Measurements from ENCODE around the gene HEATR9.

HEATR9 gene

GRCh38 chr17:35808962-35809854 is 59.5 kb downstream of the HEATR9 start, which contains the start of gene TAF15:
TSS of gene TAF15 (plus strand) at chr17:35809484. CDS start at chr17:35809570, 86 bp downstream.
- peaks cover 48% of the 10 kb centered on the region for H4K20me1 ChIP-seq (ENCODE audit: insufficient read depth, low read length, poor library complexity, severe bottlenecking)
- H3K27me3 ChIP-seq (ENCODE audit: insufficient read depth, low read length, poor library complexity, severe bottlenecking) = no peaks in the 10 kb centered on the region
- H2AFZ ChIP-seq (ENCODE audit: low read length) = peak within 1 kb of the TSS; percentile 82
- 0 out of 2 replicates have a peak, but pooled peaks cover 3% of the 10 kb centered on the region for H3K36me3 ChIP-seq (ENCODE audit: insufficient read depth, low read length)
- H3K79me2 ChIP-seq (ENCODE audit: insufficient read depth, low read length) = peaks cover 49% of the 10 kb centered on the region
- no peaks in the 10 kb centered on the region for H3F3A ChIP-seq (ENCODE audit: low read depth)
- H3K9me3 ChIP-seq (ENCODE audit: insufficient read depth, low read depth, low read length) = no peaks in the 10 kb centered on the region
- H3K4me1 ChIP-seq (ENCODE audit: insufficient read depth, low read length, poor library complexity, severe bottlenecking) = peaks cover 39% of the 10 kb centered on the region
- peak within 1 kb of the TSS; percentile 89 for H3K4me3 ChIP-seq (ENCODE audit: low read length, poor library complexity, severe bottlenecking)
- TF ChIP-seq, protein P1, sequence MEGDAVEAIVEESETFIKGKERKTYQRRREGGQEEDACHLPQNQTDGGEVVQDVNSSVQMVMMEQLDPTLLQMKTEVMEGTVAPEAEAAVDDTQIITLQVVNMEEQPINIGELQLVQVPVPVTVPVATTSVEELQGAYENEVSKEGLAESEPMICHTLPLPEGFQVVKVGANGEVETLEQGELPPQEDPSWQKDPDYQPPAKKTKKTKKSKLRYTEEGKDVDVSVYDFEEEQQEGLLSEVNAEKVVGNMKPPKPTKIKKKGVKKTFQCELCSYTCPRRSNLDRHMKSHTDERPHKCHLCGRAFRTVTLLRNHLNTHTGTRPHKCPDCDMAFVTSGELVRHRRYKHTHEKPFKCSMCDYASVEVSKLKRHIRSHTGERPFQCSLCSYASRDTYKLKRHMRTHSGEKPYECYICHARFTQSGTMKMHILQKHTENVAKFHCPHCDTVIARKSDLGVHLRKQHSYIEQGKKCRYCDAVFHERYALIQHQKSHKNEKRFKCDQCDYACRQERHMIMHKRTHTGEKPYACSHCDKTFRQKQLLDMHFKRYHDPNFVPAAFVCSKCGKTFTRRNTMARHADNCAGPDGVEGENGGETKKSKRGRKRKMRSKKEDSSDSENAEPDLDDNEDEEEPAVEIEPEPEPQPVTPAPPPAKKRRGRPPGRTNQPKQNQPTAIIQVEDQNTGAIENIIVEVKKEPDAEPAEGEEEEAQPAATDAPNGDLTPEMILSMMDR (conservative IDR thresholded peaks at IDR 0.05; ENCODE audit: low read length) = peak; percentile 84
- TF ChIP-seq EZH2phosphoT487 (IDR thresholded peaks at IDR 0.05; ENCODE audit: borderline replicate concordance) = no peak
- H3K9ac ChIP-seq (ENCODE audit: low read depth, low read length, poor library complexity, severe bottlenecking) = peak within 1 kb of the TSS; percentile 91
- H3K9me2 ChIP-seq (replicated peaks; ENCODE audit: low read depth, low read length) = no peaks in the 10 kb centered on the region
- H3K4me2 ChIP-seq (ENCODE audit: low read depth, low read length, poor library complexity, severe bottlenecking) = peak within 1 kb of the TSS; percentile 93

DNA sequence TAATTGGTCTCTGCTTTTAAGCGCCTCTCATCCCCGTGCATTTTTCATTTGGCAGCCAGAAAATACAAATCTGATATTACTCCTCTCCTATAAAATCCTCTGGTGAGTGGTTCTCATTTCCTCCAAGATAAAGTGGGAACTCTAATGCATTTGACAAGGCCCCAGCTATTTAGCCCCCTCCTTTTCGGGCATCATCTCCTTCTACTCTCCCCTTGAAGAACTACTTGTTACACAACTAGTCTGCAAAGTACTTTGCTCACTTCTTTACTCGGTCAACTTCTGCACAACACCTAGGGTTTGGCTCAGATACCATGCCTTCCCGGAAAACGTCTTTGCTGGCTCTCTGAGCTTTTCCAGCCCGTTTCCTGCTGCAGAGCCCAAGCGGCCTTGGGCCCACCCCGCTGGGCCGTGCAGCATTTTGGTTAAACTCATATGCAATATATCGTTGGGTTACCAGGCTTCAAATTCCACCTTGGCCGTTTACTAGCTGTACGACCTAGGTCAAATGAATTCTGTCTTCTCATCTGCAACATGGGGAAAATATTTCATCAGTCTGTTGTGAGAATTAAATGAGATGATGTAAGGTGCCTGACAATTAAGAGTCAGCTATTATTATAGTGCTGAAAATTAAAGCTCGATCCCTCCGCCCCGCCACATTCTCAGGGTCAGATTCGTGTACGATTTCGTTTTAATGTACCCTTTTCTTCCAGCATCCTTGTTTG is 60.3 kb downstream of the HEATR9 start:
- Histone ChIP-seq H2AFZ (ENCODE audit: low read length) (peak overlapping the region; percentile 82), H3K79me2 (ENCODE audit: insufficient read depth, low read length) (peaks cover 41% of the 10 kb centered on the region), H3K4me1 (ENCODE audit: insufficient read depth, low read length, poor library complexity, severe bottlenecking) (peaks cover 36% of the 10 kb centered on the region), H3K9ac (ENCODE audit: low read depth, low read length, poor library complexity, severe bottlenecking) (peak overlapping the region; percentile 91), H3K4me2 (ENCODE audit: low read depth, low read length, poor library complexity, severe bottlenecking) (peak overlapping the region; percentile 93), H3K36me3 (ENCODE audit: insufficient read depth, low read length) (0 out of 2 replicates have a peak, but pooled peaks cover 3% of the 10 kb centered on the region), H3K27me3 (ENCODE audit: insufficient read depth, low read length, poor library complexity, severe bottlenecking) (no peaks in the 10 kb centered on the region), H3K9me3 (ENCODE audit: insufficient read depth, low read depth, low read length) (no peaks in the 10 kb centered on the region), H3F3A (ENCODE audit: low read depth) (no peaks in the 10 kb centered on the region), H3K9me2 (replicated peaks; ENCODE audit: low read depth, low read length) (no peaks in the 10 kb centered on the region), H4K20me1 (ENCODE audit: insufficient read depth, low read length, poor library complexity, severe bottlenecking) (peaks cover 41% of the 10 kb centered on the region), H3K4me3 (ENCODE audit: low read length, poor library complexity, severe bottlenecking) (peak overlapping the region; percentile 89)
- TF ChIP-seq, protein P1 (conservative IDR thresholded peaks at IDR 0.05; ENCODE audit: low read length) = no peak
- TF ChIP-seq EZH2phosphoT487 (IDR thresholded peaks at IDR 0.05; ENCODE audit: borderline replicate concordance) = no peak

DNA sequence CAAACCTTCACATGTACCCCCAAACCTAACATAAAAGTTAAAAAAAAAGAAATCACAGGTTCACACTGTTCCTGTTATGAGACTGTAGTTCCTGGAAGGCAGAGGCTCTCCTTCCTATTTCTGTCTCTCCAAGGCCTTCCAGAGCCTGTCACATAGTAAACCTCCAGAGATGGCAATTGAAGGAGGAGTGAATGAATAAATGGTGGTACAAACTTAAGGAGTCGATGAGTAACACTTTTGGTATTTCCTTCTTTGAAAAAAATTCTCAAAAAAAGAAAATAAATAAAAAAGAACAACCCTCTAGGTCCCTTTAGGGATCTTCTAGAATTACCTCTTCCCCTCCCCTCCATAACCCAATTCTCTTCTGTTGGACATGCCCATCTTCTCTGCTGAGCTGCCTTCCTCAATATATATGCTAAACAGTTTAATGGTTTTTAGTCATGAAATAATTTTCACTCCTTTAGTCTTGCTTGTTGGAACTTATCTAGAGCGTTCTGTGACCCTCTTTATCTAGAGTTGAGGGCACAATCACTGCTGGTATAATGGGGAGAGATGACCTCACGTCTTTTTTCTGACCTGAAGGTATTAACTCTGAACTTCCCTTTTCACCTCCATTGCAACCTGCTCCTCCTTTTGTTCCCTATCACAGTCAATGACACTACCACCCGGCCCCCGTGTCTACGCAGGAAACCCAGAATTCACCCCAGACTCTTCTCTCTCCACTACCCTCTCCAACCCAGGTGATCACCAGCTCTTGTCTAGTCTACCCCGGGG is 61.1 kb downstream of the HEATR9 start:
- Histone ChIP-seq H3K36me3 (ENCODE audit: insufficient read depth, low read length) (0 out of 2 replicates have a peak, but pooled peaks cover 3% of the 10 kb centered on the region), H3K4me3 (ENCODE audit: low read length, poor library complexity, severe bottlenecking) (peak overlapping the region; percentile 89), H3K4me2 (ENCODE audit: low read depth, low read length, poor library complexity, severe bottlenecking) (peak overlapping the region; percentile 93), H3K9ac (ENCODE audit: low read depth, low read length, poor library complexity, severe bottlenecking) (peak overlapping the region; percentile 91), H3K79me2 (ENCODE audit: insufficient read depth, low read length) (peaks cover 33% of the 10 kb centered on the region), H3F3A (ENCODE audit: low read depth) (no peaks in the 10 kb centered on the region), H3K27me3 (ENCODE audit: insufficient read depth, low read length, poor library complexity, severe bottlenecking) (no peaks in the 10 kb centered on the region), H3K4me1 (ENCODE audit: insufficient read depth, low read length, poor library complexity, severe bottlenecking) (peaks cover 36% of the 10 kb centered on the region), H2AFZ (ENCODE audit: low read length) (no peak overlapping the region), H3K9me2 (replicated peaks; ENCODE audit: low read depth, low read length) (no peaks in the 10 kb centered on the region), H4K20me1 (ENCODE audit: insufficient read depth, low read length, poor library complexity, severe bottlenecking) (peaks cover 32% of the 10 kb centered on the region), H3K9me3 (ENCODE audit: insufficient read depth, low read depth, low read length) (no peaks in the 10 kb centered on the region)
- TF ChIP-seq EZH2phosphoT487 (IDR thresholded peaks at IDR 0.05; ENCODE audit: borderline replicate concordance) = no peak
- TF ChIP-seq, protein P1 (conservative IDR thresholded peaks at IDR 0.05; ENCODE audit: low read length) = no peak

All from Loucy (cell line).